Mucosa of rectum (tissue), 2 donors: Measurements from ENCODE around the gene CYBA.
A peak's percentile ranks its signal among the peaks of the same experiment; 100 is the strongest.

Experiments
- H3K27ac ChIP-seq, 2 donors: one replicate each; pipeline ENCODE4 v1.7.0; 2013; ENCODE audit warnings: inconsistent platforms in 2 of 2, low read depth in 2 of 2, low read length in 2 of 2
- H3K27me3 ChIP-seq, 2 donors: one replicate each; pipeline ENCODE4 v1.7.0; 2013; ENCODE audit warnings: low read length in 2 of 2; ENCODE audit not compliant: control insufficient read depth in 2 of 2, insufficient read depth in 2 of 2
- H3K36me3 ChIP-seq, 2 donors: one replicate each; pipeline ENCODE4 v1.7.0; 2013; ENCODE audit warnings: low read length in 2 of 2; ENCODE audit not compliant: control insufficient read depth in 2 of 2, insufficient read depth in 2 of 2
- H3K4me1 ChIP-seq, 2 donors: one replicate each; pipeline ENCODE4 v1.7.0; 2013; ENCODE audit warnings: low read length in 2 of 2, mild to moderate bottlenecking in 1 of 2; ENCODE audit not compliant: control insufficient read depth in 2 of 2, insufficient read depth in 2 of 2
- H3K4me3 ChIP-seq, 2 donors: one replicate each; pipeline ENCODE4 v1.7.0; 2013; ENCODE audit warnings: low read length in 2 of 2
- H3K9ac ChIP-seq, 2 donors: one replicate each; pipeline ENCODE4 v1.7.0; 2013; ENCODE audit warnings: low read length in 2 of 2, low read depth in 1 of 2, mild to moderate bottlenecking in 1 of 2
- H3K9me3 ChIP-seq, 2 donors: one replicate each; pipeline ENCODE4 v1.7.0; 2013; ENCODE audit warnings: low read length in 2 of 2; ENCODE audit not compliant: control insufficient read depth in 2 of 2
- donor health status: healthy.
- donor health status: Normal muscosa, but diverticular disease.

CYBA gene

GRCh38 chr16:88638323-88639230 lies 12.3 kb downstream of the CYBA start, which contains the start of gene IL17C:
Gene IL17C (plus strand): TSS chr16:88638572. CDS start chr16:88638642, 70 bp downstream.
- Histone ChIP-seq H3K4me1 (peaks cover 21 to 28% of the 10 kb centered on the region in 2 donors), H3K27ac (no peak within 1 kb of the TSS), H3K9ac (peak within 1 kb of the TSS in 1 of 2 donors; percentile 20), H3K9me3 (no peaks in the 10 kb centered on the region), H3K4me3 (no peak within 1 kb of the TSS), H3K36me3 (no peaks in the 10 kb centered on the region), H3K27me3 (peaks cover 21 to 24% of the 10 kb centered on the region in 2 donors)

DNA sequence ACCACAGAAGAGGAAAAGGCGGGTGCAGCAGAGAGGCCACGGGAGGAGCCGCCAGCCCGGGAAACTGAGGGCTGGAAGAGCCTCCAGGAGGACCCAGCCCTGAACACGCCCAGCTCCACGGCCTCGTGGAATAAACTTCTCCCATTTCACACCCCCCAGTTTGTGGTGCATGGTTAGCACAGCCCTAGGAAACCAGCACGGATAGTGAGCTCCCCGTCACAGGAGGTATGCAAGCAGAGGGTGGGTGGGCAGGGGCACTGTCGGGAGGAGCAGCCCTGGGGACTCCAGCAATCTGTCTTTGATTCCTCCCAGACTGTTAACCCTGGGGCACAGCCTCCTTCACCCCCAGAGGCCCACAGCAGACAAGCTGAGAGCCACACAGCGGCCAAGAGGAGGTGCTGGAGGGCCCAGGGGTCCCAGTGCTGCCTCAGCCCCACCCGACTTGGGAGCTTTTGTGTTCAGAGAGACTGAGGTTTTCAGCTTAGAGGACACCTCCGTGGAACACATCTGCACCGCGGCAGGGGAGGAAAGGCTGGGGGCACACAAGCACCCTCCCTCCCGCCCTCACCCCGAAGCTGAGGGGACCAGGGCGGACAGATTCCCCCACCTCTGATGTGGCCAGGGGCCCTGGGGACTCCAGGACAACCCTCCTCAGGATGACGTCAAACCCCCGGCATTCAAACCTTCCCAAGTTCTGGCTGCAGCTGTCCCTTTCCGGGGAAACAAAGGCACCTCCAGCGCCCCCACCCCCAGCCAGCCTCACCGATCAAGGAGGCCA lies 14.2 kb downstream of the CYBA start:
- H3K4me1 ChIP-seq: peaks cover 21 to 28% of the 10 kb centered on the region in 2 donors

GRCh38 chr16:88635671-88636319 lies 15.1 kb downstream of the CYBA start:
- Histone ChIP-seq H3K4me1 (peaks cover 21 to 28% of the 10 kb centered on the region in 2 donors), H3K9me3 (no peaks in the 10 kb centered on the region), H3K36me3 (peaks cover 7 to 13% of the 10 kb centered on the region in 2 donors), H3K27ac (no peak overlapping the region), H3K4me3 (no peak overlapping the region), H3K27me3 (peaks cover 21 to 22% of the 10 kb centered on the region in 2 donors), H3K9ac (no peak overlapping the region)

More for the DNA sequence above, 14.2 kb downstream of the CYBA start:
- Histone ChIP-seq H3K36me3 (peaks cover 3 to 7% of the 10 kb centered on the region in 2 donors), H3K9ac (no peak overlapping the region), H3K27me3 (peaks cover 21 to 24% of the 10 kb centered on the region in 2 donors), H3K9me3 (no peaks in the 10 kb centered on the region), H3K4me3 (no peak overlapping the region), H3K27ac (no peak overlapping the region)

DNA sequence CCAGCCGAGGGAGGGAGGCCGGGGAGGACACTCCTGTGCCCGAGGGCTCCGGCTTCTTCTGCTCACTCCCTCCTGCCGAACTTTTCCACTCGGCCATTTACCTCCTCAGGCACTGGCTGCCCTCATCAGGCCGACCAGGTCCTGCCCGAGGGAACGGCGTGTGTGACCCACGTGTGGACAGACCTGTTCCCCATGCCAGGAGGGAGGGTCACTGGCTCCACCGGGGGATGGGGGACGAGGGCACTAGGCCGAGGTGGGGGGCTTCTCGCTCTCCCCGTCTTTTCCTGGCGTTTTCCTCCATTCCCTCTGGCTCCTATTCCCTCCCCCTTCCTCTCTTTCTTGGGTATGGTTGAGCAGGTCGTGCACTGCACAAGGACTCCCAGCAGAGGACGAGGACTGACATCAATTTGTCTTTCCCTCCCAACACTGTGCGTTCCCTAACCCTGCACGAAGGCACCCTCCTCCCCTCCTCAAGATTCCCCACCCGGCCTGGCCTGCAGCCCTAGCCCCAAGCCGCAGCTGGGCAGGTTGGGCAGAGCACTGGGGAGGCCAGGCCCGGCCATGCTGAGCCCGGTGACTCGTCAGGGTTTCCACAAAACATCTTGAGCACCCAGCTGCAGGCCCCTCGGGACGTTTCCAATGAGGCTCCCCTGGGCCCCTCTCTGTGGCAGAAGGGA lies 15.7 kb downstream of the CYBA start:
- H3K4me1 ChIP-seq: peaks cover 21 to 28% of the 10 kb centered on the region in 2 donors
- H3K9ac ChIP-seq: peak overlapping the region in 1 of 2 donors; percentile 54
- peaks cover 13 to 16% of the 10 kb centered on the region in 2 donors for H3K36me3 ChIP-seq
- H3K4me3 ChIP-seq: peak overlapping the region; percentile 20 to 55
- no peaks in the 10 kb centered on the region for H3K9me3 ChIP-seq
- peaks cover 16% of the 10 kb centered on the region in 2 donors for H3K27me3 ChIP-seq
- H3K27ac ChIP-seq: peak overlapping the region in 1 of 2 donors; percentile 65

- peaks cover 8 to 10% of the 10 kb centered on the region in 2 donors for H3K27me3 ChIP-seq
- peak overlapping the region in 1 of 2 donors; percentile 65 for H3K27ac ChIP-seq
- peak overlapping the region; percentile 20 to 55 for H3K4me3 ChIP-seq
- H3K9me3 ChIP-seq: no peaks in the 10 kb centered on the region
- peaks cover 17 to 22% of the 10 kb centered on the region in 2 donors for H3K4me1 ChIP-seq
- H3K9ac ChIP-seq: peak overlapping the region in 1 of 2 donors; percentile 54
- peaks cover 16 to 23% of the 10 kb centered on the region in 2 donors for H3K36me3 ChIP-seq
Observed at GRCh38 chr16:88634141-88634993, 16.5 kb downstream of the CYBA start.

- peaks cover 6 to 8% of the 10 kb centered on the region in 2 donors for H3K27me3 ChIP-seq
- peak overlapping the region; percentile 14 to 65 for H3K27ac ChIP-seq
- H3K4me1 ChIP-seq: peaks cover 10 to 16% of the 10 kb centered on the region in 2 donors
- H3K9ac ChIP-seq: no peak overlapping the region
- H3K4me3 ChIP-seq: peak overlapping the region in 1 of 2 donors; percentile 20
- H3K9me3 ChIP-seq: no peaks in the 10 kb centered on the region
- H3K36me3 ChIP-seq: peaks cover 16 to 26% of the 10 kb centered on the region in 2 donors
Observed at GRCh38 chr16:88633684-88634140, 17.1 kb downstream of the CYBA start.

DNA sequence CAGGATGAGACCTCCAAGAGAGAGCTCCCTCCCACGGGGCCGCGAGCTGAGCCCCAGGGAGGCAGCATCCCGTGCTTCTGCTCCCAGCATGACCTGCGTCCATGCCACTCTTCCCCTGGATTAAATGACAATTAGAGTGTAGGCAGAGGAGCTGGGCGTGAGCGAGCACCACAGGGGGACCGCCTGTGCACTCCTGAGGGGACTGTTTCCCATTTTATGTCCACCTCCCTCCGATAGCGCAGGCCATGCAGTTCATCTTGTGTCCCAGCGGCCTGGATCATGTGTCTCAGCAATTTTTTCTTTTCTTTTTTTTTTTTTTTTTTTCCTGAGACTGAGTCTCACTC lies 18.3 kb downstream of the CYBA start:
- no peak overlapping the region for H3K27ac ChIP-seq
- peaks cover 5 to 8% of the 10 kb centered on the region in 2 donors for H3K27me3 ChIP-seq
- H3K9me3 ChIP-seq: no peaks in the 10 kb centered on the region
- no peak overlapping the region for H3K9ac ChIP-seq
- no peak overlapping the region for H3K4me3 ChIP-seq
- peaks cover 22 to 35% of the 10 kb centered on the region in 2 donors for H3K36me3 ChIP-seq
- peaks cover 5 to 11% of the 10 kb centered on the region in 2 donors for H3K4me1 ChIP-seq

DNA sequence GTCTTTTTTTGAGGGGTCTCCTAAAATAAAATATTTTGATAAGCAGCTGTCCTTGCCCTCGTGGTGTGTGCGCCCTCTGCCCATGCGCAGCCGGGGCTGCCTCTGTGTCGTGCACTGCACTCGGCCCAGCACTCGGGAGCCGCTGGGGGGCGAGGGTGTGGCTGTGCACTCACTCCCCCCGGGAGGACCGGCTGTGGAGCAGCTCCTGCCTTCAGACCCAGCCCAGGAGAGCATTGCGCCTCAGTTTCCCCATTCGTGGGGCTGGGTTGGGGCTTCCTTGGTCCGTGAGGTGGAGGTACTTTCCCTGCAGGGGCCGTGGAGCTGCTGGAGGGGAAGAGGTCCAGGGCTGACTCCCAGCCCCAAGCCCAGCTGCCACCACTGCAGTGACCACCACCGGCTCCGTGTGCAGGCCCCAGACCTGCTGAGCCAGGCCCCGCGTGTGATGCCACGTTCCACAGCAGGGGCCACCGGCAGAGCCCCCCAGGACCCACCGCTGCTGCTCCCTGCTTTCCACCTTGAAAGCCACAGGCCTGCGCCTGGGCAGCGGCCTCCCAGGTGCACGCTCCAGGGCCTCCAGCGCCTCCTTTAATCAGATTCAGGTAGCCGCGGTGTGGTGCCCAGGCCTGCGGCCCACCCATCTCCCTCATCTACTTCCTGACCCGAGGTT lies 18.8 kb downstream of the CYBA start:
- Histone ChIP-seq H3K9me3 (no peaks in the 10 kb centered on the region), H3K4me1 (peaks cover 5 to 11% of the 10 kb centered on the region in 2 donors), H3K4me3 (no peak overlapping the region), H3K36me3 (peaks cover 27 to 39% of the 10 kb centered on the region in 2 donors), H3K27ac (no peak overlapping the region), H3K9ac (no peak overlapping the region), H3K27me3 (peaks cover 5 to 8% of the 10 kb centered on the region in 2 donors)
